ENCODE measurements around the gene AIP. TPM values are rescaled to one million over a fixed set of nuclear protein-coding genes. Genes with fewer than 3 reads are reported as not detected.
"Not testable (repeated sequence)": the region's sequence is repeated elsewhere in the genome, so short reads cannot be mapped to it uniquely, and the experiment has no call there.

Gene AIP
- total RNA-seq, 1 donor from 2014 or later: 46.8 TPM

- peak; percentile 93 for DNase-seq (ENCODE audit: low spot score)
These were observed 13.9 kb upstream of the AIP start, which contains the start of gene TMEM134 for GRCh38 chr11:67468759-67469507. Gene TMEM134 (minus strand): TSS chr11:67469251. CDS start chr11:67469192, 59 bp downstream.

- no peak for DNase-seq (ENCODE audit: low spot score)
These were observed 13.4 kb upstream of the AIP start for GRCh38 chr11:67469508-67469811.

GRCh38 chr11:67470337-67471002 lies 12.4 kb upstream of the AIP start:
- DNase-seq (ENCODE audit: low spot score): no peak

- DNase-seq (ENCODE audit: low spot score): no peak
These were observed 9.9 kb upstream of the AIP start for GRCh38 chr11:67472882-67473281.

GRCh38 chr11:67476692-67477091 lies 6.1 kb upstream of the AIP start:
- not testable (repeated sequence) for DNase-seq (ENCODE audit: low spot score)

- DNase-seq (ENCODE audit: low spot score): not testable (repeated sequence)
These were observed 5.3 kb upstream of the AIP start for GRCh38 chr11:67477344-67478050.

GRCh38 chr11:67482275-67482826 lies 475 bp upstream of the AIP start:
- DNase-seq (ENCODE audit: low spot score): no peak

- DNase-seq (ENCODE audit: low spot score): no peak
These were observed 1.2 kb downstream of the AIP start for GRCh38 chr11:67483831-67484665.

GRCh38 chr11:67484847-67485311 lies 2.1 kb downstream of the AIP start:
- DNase-seq (ENCODE audit: low spot score): no peak

- not testable (repeated sequence) for DNase-seq (ENCODE audit: low spot score)
These were observed 3.1 kb downstream of the AIP start for GRCh38 chr11:67485873-67486361.

- DNase-seq (ENCODE audit: low spot score): no peak
These were observed 3.8 kb downstream of the AIP start for GRCh38 chr11:67486481-67487195.

GRCh38 chr11:67489203-67489884 lies 6.5 kb downstream of the AIP start:
- DNase-seq (ENCODE audit: low spot score): no peak

- DNase-seq (ENCODE audit: low spot score): no peak
These were observed 7.3 kb downstream of the AIP start for GRCh38 chr11:67489885-67490726.

GRCh38 chr11:67490727-67491065 lies 7.9 kb downstream of the AIP start:
- no peak for DNase-seq (ENCODE audit: low spot score)

- DNase-seq (ENCODE audit: low spot score): no peak
These were observed 8.6 kb downstream of the AIP start for GRCh38 chr11:67491276-67492068.

GRCh38 chr11:67492069-67492727 lies 9.4 kb downstream of the AIP start:
- no peak for DNase-seq (ENCODE audit: low spot score)

- DNase-seq (ENCODE audit: low spot score): no peak
These were observed 10.1 kb downstream of the AIP start for GRCh38 chr11:67492801-67493547.
